Fibroblast of mammary gland (primary cell): Measurements from ENCODE around the gene FAM120C.

ENCODE experiments used
- DNase-seq: peaks from one replicate; pipeline ENCODE4 v3.0.0-alpha.2; 2010; ENCODE audit warnings: low read depth
- H3K4me3 ChIP-seq: 2 replicates; pipeline ENCODE4 v1.5.1; 2011; ENCODE audit warnings: low read depth, mild to moderate bottlenecking, low read length, moderate library complexity; ENCODE audit not compliant: control insufficient read depth
- CTCF ChIP-seq: conservative IDR thresholded peaks from 2 replicates; pipeline ENCODE4 v1.5.1; 2011; ENCODE audit warnings: low read depth, low read length, inconsistent platforms; ENCODE audit not compliant: control insufficient read depth, insufficient read depth

FAM120C gene

DNA sequence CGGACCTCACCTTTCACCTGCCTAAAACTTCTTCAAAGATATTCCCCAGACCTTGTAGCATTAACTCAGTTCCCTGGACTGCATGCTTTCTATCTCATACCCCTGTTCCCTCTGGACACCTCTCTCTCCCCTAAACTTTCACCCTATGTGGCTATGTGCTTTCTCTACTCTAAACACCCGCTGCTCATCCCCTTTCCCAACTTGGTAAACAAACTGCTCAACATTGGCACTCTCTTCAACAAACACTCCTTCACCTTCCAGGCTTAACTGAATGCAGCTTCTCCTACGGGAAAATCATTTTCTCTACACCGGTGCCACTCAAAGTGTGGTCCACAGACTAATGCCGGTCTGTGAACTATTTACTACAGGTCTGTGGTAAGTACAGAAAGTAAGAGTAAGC, 158.7 kb downstream of the FAM120C start:
- no peak for DNase-seq
- no peak overlapping the region for H3K4me3 ChIP-seq
- TF ChIP-seq CTCF, result no peak
